ENCODE measurements around the gene P4HB. TPM values are rescaled to one million over a fixed set of nuclear protein-coding genes. Genes with fewer than 3 reads are reported as not detected.

The P4HB gene
- total and polyA plus RNA-seq, 2 of the 4 experiments (the other 2 are of a cell fraction): 599 to 932 TPM

DNA sequence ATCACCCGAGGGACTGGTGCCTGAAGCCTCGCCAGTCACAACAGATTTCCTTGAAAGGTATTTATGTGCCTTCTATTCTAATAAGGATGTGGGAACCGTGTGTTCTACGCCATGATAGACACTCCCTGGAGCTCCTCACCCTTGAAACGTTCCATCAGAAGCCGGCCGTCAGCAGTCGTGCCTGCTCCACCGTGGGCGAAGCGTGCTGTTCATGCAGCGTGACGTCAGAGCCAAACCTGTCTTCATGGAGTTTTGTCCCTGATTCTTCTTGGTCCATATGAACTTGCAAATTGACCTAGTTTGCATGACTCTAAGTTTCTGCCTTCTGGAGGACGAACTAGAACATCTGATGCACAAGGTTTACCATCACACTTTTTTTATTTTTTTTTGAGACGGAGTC is 21.0 kb downstream of the P4HB start:
- Histone ChIP-seq H4K5ac (ENCODE audit: low read depth, low read length) (no peak overlapping the region), H3K4ac (ENCODE audit: low read depth, low read length) (no peak overlapping the region), H3K56ac (ENCODE audit: extremely low read depth, insufficient read depth, low read length) (no peak overlapping the region), H2BK20ac (ENCODE audit: low read depth, low read length) (no peak overlapping the region), H2BK120ac (ENCODE audit: low read depth, low read length) (no peak overlapping the region), H2AK9ac (replicated peaks; ENCODE audit: low read depth, low read length, poor library complexity) (no peak overlapping the region), H3K4me2 (ENCODE audit: low read depth, low read length) (no peak overlapping the region), H3K14ac (replicated peaks; ENCODE audit: low read depth, low read length) (no peak overlapping the region), H3K9me1 (ENCODE audit: insufficient read depth, low read length) (peaks cover 6% of the 10 kb centered on the region; the same call in 1 of the 2 replicates), H2AFZ (replicated peaks; ENCODE audit: low read length, poor library complexity) (no peak overlapping the region), H3K4me3 (ENCODE audit: insufficient read depth, low read depth, low read length) (no peak overlapping the region), H3K79me1 (ENCODE audit: low read depth in 1 of 2, low read length in 2 of 2) (peaks cover 2 to 4% of the 10 kb centered on the region in 2 experiments; a peak in 3 of 4 replicates), H3K9me3 (ENCODE audit: control insufficient read depth, insufficient read depth, low read length) (no peaks in the 10 kb centered on the region), H4K91ac (ENCODE audit: insufficient read depth, low read depth, low read length) (no peak overlapping the region), H3K23ac (ENCODE audit: low read depth, low read length) (no peak overlapping the region), H3K27ac (ENCODE audit: insufficient read depth, low read length) (no peak overlapping the region), H2BK15ac (ENCODE audit: low read depth, low read length) (no peak overlapping the region), H3K36me3 (ENCODE audit: control insufficient read depth, insufficient read depth, low read length) (peaks cover 22% of the 10 kb centered on the region), H3K18ac (ENCODE audit: low read depth, low read length) (no peak overlapping the region), H3K27me3 (ENCODE audit: control insufficient read depth, insufficient read depth, low read length) (no peaks in the 10 kb centered on the region), H4K20me1 (ENCODE audit: insufficient read depth, low read length) (peaks cover 19% of the 10 kb centered on the region), H3K4me1 (ENCODE audit: control insufficient read depth, insufficient read depth, low read length) (no peaks in the 10 kb centered on the region; the same call in 1 of the 2 replicates), H2AK5ac (ENCODE audit: low read depth, low read length) (no peak overlapping the region), H2BK5ac (ENCODE audit: low read depth, low read length, poor library complexity, severe bottlenecking) (no peak overlapping the region), H3K9ac (ENCODE audit: low read depth, low read length) (no peak overlapping the region), H4K8ac (ENCODE audit: low read depth in 2 of 2, low read length in 2 of 2) (no peak overlapping the region)
- ChIA-PET POLR2A (ENCODE audit: unreplicated experiment) (no interaction called here), CTCF (no interaction called here)
- no TSS peak for BruUV-seq (replicated peaks)
- dilution Hi-C loops (cut with HindIII; ENCODE audit: low sequenced_read_pairs, unreplicated experiment): no loop called here
- in situ Hi-C loops (cut with MboI; ENCODE audit: low sequenced_read_pairs): no loop called here
- 91% methylated on average over 11 of the region's 15 CpGs; no CpG with 5 or more reads in 1 of the 2 experiments for WGBS, 2 experiments (ENCODE audit: extremely low coverage in 2 of 2, insufficient read length in 1 of 2)
- intact Hi-C loops (cut with micrococcal nuclease): no loop called here
- DNase-seq (no peak), ATAC-seq (ENCODE audit: low read depth) (no peak)
- TF ChIP-seq MAFK (IDR thresholded peaks at IDR 0.05; ENCODE audit: low read depth, low read length) (no peak), SMC3 (IDR thresholded peaks at IDR 0.05; ENCODE audit: low read depth, low read length) (no peak), CEBPB (IDR thresholded peaks at IDR 0.05; ENCODE audit: low read depth, low read length) (no peak), NFE2L2 (IDR thresholded peaks at IDR 0.05; ENCODE audit: low read depth, low read length) (no peak), CHD1 (IDR thresholded peaks at IDR 0.05; ENCODE audit: low read depth, low read length) (no peak), MAZ (IDR thresholded peaks at IDR 0.05; ENCODE audit: borderline replicate concordance, low read depth, low read length) (no peak), RAD21 (IDR thresholded peaks at IDR 0.05; ENCODE audit: low read length) (no peak), POLR2A (IDR thresholded peaks at IDR 0.05; ENCODE audit: low read depth, low read length) (no peak), BHLHE40 (IDR thresholded peaks at IDR 0.05; ENCODE audit: low read depth, low read length) (no peak), CTCF (conservative IDR thresholded peaks at IDR 0.05; ENCODE audit: low read depth, low read length) (no peak), MXI1 (IDR thresholded peaks at IDR 0.05; ENCODE audit: borderline replicate concordance, low read depth, low read length) (no peak), RFX5 (IDR thresholded peaks at IDR 0.05; ENCODE audit: low read depth, low read length) (no peak), RCOR1 (IDR thresholded peaks at IDR 0.05; ENCODE audit: insufficient replicate concordance, low read length) (no peak), FOS (IDR thresholded peaks at IDR 0.05; ENCODE audit: low read depth, low read length) (no peak)
- TF ChIP-seq, protein P1, sequence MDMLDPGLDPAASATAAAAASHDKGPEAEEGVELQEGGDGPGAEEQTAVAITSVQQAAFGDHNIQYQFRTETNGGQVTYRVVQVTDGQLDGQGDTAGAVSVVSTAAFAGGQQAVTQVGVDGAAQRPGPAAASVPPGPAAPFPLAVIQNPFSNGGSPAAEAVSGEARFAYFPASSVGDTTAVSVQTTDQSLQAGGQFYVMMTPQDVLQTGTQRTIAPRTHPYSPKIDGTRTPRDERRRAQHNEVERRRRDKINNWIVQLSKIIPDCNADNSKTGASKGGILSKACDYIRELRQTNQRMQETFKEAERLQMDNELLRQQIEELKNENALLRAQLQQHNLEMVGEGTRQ (IDR thresholded peaks at IDR 0.05; ENCODE audit: low read depth, low read length): no peak
- TF ChIP-seq, protein P2, sequence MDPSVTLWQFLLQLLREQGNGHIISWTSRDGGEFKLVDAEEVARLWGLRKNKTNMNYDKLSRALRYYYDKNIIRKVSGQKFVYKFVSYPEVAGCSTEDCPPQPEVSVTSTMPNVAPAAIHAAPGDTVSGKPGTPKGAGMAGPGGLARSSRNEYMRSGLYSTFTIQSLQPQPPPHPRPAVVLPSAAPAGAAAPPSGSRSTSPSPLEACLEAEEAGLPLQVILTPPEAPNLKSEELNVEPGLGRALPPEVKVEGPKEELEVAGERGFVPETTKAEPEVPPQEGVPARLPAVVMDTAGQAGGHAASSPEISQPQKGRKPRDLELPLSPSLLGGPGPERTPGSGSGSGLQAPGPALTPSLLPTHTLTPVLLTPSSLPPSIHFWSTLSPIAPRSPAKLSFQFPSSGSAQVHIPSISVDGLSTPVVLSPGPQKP (IDR thresholded peaks at IDR 0.05; ENCODE audit: borderline replicate concordance, low read depth, low read length): no peak
